GM18870 (cell line): ENCODE measurements around the gene SERPINE2.
"Not testable (repeated sequence)": the region's sequence is repeated elsewhere in the genome, so short reads cannot be mapped to it uniquely, and the experiment has no call there.

Experiments
- ATAC-seq: cut with Tn5 transposase; IDR thresholded peaks from one replicate; pipeline ENCODE4 v1.9.1; 2021; ENCODE audit warnings: moderate library complexity; ENCODE audit not compliant: unreplicated experiment

The SERPINE2 gene

DNA sequence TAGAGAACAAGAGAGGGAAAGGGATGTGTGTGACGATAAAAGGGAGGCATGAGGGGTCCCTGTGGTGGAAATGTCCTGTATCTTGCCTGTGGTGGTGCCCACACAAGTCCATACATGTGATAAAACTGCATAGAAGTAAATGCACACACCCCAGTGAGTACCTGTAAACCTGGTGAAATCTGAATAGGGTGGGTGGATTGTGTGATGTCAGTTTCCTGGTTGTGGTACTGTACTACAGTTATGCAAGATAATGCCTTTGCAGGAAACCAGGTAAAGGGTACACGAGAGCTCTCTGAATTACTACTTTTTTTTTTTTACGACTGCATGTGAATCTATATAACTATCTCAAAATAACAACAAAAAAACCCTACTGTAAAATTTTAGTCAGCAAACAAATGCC is 22.1 kb downstream of the SERPINE2 start:
- no peak for ATAC-seq

DNA sequence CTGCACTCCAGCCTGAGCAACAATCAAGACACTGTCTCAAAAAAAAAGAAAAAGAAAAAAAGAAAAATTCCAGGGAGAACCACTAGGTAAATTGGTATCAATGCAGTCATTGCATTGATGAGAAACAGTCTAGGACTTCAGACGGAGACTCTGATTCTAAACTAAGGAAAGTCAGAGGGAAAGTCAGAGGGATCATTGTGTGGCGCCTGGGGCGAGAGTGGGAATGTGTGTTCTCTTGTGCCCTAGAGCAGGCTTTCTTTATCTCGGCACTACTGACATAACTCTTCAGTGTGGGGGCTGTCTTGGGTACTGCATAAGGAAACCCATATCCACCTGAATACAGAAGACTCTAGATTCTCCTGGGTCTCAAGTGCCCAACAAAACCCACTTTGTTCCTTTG is 24.8 kb downstream of the SERPINE2 start:
- no peak for ATAC-seq

DNA sequence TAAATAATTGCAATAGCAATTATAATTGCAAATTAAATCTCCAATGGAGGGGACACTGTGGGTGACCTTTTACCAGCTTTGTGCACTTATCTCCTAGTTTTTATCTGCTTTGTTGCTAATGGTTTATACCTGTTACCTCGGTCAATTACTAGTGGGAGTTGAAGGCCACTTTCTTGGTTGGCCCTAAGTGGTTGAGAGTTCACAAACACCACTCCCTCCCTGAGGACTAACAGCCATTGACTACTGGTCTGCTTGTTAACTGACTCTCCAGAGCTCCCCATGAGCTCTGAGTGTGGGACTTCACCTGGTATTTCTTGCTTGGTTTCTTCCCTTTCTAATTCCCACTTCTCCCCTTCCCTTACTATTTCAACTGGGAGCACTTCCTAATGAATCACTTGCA is 27.2 kb downstream of the SERPINE2 start:
- no peak for ATAC-seq

DNA sequence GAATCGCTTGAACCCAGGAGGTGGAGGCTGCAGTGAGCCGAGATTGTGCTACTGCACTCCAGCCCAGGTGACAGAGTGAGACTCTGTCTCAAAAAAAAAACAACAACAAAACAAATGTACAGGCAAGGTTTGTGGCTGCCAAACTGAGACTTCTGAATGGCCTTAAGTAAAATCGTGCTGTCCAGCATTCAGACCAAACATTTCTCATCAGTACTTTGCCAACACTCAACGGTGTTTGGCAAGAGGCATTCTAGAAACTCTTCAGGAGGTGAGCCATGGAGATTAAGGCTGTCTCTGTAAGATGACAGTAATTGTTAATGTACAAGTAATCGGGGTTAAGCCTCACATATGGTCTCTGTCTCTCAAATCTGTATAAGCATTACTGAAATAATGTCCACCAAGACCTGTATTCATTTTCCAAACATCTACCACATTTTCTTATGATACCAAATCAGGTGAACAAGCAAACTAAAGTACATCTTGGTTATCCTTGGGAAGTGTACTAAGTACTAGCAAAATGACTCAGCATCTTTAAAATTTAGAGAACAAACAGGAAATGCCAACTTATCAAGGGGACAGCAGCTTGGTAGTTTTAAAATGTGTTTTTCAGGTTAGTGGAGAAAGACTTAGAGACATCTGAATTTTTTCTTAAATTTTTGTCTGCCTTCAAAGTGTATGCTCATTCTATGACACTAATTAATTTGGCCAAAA is 29.3 kb downstream of the SERPINE2 start:
- ATAC-seq = no peak

DNA sequence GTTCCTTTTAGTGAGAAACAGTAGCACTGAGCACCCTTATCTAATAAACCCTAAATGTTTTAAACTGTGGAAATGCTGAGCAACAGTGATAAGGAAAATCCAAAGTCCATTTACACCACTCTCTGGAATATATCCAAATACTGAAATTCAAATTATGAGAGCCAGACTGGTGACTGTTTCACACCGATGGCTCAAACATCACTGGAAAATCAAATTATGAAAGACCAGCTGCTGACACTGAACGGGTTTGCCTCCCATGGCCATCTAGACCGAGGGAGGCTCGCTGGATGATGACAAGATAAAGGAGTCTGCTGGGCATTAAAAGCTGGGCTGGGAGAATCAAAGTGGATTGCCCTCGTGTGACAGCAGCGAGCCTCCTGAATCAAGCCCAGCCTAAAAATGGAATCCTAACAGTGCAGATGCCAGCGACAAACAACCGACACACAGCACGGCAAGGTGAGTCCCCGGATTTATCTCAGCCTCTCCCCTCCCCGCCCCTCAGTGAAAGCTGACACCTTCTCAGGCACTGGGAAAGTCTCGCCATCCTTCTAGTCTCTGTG is 30.3 kb downstream of the SERPINE2 start:
- ATAC-seq = no peak

DNA sequence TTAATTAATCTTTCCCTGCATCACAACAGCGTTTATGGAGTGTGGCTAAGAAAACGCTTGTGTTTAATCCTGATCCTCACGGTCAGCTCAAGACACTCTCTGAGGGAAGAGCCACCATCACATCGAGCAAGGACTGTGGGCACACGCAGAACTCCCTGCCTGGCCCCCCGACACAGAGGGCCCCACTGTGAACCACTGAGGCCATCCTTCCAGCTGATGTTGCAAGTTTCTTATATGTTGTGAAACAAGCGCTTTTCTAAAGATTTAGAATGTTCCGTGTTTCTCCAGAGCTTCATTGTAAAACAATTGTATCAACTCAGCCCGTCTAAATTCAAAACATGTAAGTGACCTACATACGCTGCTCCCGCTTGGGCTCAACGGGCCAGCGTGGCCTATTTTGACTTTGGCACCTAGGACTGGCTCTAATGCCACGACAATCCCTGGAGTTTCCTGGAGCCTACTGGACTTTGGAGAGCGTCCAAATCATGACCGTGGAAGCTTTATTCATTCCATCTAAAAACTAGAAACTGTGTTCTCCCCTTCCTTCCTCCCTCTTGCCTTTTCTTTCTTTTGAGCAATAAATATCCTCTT is 34.9 kb downstream of the SERPINE2 start:
- ATAC-seq = no peak

DNA sequence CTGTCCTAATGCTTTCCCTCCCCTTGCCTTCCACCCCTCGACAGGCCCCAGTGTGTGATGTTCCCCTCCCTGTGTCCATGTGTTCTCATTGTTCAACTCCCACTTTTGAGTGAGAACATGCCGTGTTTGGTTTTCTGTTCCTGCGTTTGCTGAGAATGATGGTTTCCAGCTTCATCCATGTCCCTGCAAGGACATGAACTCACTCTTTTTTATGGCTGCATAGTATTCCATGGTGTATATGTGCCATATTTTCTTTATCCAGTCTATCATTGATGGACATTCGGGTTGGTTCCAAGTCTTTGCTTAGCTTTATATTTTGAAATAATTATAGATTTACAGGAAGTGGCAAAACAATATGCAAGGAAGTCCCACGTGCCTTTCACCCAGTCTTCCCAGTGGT is 38.4 kb downstream of the SERPINE2 start:
- ATAC-seq = not testable (repeated sequence)

DNA sequence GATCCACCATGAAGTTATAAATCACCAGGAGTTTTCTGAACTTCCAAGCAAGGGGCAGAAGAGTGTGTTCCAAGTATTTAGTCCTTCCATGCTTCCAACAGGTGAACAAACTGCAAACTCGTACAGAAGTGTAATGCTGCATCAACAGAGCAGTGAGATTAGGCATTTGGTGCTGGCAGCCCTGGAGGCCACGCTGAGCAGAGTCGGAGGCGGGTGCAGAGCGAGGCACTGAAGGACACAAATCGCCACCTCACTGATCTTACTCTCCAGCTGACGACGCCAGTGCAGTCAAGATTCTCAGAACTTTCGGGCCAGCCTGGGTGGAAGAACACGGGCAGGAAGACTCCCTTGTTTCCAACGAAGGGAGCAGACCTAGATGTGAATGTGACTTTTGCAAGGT is 39.2 kb downstream of the SERPINE2 start:
- no peak for ATAC-seq

DNA sequence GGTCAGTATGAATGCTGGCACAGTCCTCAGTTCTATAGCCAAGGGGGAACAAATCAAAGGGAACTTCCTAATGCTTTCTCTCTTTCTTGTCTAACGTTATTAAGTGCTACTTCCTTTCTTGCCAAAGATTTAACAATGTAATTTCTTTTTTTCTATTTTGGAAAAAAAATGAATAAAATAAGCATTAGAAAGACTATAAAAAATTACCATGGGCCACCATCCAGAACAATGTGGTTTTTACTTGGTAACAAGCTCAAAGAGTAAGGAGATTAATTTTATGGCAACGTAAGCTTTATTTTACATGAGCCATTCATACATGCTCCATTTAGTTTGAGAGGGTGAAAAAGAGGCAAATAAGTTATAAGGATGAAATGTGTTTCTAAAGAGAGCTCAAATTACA is 40.1 kb downstream of the SERPINE2 start:
- ATAC-seq = no peak

DNA sequence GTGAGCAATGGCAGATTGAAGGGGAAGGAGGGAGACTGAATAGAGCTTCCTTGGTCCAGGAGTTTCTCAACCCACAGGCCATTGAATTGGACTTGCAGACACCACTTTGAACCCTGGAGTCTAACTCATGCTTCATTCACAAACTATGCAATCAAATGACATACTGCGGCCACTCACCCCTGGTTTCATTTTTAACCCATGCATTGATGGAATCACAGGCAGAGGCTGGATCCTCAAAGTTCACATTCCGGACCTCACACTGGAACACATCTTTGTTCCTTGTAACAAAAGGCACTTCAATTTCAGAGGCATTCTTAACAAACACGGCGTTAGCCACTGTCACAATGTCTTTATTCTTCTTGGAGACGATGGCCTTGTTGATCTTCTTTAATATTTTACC is 41.1 kb downstream of the SERPINE2 start:
- ATAC-seq = no peak

DNA sequence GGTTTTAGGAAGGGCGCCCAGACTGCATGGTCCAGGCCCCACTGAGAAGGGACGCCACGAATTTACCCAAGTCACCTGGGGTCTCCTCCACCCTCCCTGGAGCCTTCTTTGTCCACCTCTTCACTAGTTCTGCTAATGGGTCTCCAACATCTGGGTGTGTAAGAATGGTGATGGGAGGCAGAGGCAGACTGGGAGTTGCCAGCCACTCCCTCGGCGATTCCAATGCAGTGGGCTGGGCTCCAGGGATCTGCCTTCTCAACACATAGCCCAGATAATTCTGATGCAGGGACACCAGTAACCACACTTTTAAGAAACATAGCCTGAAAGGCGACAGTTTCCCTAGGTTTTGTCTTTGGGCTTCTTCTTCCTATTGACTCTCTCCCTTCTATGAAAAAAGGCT is 42.7 kb downstream of the SERPINE2 start:
- ATAC-seq = no peak

DNA sequence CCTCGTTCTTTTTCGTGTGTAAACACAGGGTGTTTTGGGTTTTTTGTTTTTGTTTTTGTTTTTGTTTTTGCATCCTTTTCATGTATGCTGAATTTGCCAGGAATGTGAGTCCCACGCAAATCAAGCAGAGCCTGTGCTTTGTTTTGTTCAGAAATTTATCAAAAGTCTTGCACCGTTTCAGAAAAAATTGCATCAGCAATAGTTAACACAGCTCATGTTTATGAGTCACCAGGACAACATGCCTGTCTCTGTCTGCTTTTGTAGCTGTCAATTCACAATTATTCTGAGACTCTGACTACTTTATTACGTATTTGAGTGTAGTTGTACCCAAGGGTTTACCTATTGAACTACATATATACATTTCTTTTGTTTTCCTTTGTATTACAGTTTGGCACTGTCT is 43.5 kb downstream of the SERPINE2 start:
- no peak for ATAC-seq

DNA sequence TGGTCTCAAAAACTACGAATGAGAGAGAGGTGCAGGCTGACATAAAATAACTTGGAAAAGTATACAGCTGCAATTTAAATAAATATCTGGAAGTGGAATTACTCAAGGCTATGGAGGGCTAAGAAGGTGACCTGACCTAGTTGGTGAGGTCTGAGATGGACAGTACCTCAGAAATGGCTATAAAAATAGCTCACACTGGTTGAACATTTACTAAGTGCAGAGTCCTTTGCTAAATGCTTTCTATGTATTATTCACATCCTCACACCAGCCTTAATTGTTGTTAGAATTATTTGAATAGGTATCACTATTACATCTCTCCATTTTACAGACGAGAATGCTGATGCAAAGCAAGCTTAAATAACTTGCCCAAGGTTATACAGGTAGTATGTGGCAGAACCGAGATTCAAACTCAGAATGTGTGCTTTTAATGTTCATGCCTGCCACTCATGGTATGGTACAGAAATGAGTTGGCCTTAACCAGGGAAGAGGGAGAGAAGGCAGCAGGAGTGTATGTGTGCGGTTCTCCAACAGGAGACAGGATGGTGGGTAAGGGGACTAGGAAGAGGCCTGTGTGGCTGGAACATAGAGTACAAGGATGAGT is 44.4 kb downstream of the SERPINE2 start:
- no peak for ATAC-seq

DNA sequence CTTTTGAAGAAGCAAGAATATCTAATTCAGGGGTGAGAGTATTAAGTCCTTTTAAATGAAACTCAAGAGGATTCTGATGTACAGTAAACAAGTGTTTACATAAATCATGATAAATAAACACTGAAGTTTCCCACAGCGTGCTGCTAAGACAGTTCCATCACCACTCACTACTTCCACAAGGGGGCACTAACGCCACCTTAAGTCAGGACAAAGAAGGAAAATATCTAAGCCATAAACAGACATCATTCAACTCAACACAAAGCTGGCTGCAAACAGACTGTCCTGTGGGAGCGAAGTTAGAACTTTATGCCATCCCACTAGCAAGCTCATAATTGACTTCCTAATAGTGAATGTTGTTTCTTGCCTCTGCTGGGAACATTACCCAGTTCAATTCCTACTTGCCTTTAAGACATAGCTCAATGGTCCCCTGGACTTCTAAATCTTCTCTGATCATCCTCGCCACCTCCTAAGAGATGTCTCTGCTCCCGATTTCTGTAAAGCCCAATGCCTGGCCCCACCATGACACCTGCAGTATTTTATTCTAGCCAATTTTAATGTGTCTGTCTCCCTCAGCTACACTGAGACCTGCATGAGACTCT is 45.4 kb downstream of the SERPINE2 start:
- peak; percentile 84 for ATAC-seq

DNA sequence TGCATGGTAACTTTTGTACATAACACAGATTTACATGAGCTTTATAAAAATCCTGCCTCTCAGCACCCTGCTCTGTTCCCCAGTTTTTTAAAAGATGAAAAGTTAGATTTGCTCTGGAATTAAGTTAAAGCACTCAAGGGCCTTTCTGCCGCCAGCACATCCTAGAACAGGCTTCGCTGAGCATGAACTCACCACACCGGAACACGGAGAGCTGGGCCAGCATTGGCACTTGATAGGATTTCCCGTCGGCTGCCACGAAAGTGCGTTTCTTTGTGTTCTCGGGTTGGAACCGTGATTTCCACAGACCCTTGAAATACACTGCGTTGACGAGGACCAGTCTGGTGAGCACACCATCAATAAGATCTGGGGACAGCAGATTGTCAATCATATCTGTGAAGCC is 47.5 kb downstream of the SERPINE2 start:
- no peak for ATAC-seq

DNA sequence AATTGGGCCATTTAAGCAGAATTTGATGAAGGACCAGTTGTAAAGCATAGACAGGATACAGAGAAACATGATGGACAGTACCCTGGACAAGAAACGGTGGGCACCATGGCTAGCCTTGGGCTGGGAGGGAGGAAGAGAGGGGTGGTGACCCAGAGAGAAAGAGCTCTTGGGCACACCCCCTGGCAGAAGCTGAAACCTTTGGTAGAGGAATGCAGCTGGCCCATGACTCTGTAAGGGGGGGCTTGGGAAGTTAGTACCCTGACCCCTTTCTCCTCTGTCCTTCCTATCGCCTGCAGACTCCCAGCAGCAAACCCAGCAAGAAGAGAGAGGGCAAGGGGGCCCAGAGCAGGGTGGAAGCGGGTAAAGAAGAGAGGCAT is 49.2 kb downstream of the SERPINE2 start:
- ATAC-seq = no peak

DNA sequence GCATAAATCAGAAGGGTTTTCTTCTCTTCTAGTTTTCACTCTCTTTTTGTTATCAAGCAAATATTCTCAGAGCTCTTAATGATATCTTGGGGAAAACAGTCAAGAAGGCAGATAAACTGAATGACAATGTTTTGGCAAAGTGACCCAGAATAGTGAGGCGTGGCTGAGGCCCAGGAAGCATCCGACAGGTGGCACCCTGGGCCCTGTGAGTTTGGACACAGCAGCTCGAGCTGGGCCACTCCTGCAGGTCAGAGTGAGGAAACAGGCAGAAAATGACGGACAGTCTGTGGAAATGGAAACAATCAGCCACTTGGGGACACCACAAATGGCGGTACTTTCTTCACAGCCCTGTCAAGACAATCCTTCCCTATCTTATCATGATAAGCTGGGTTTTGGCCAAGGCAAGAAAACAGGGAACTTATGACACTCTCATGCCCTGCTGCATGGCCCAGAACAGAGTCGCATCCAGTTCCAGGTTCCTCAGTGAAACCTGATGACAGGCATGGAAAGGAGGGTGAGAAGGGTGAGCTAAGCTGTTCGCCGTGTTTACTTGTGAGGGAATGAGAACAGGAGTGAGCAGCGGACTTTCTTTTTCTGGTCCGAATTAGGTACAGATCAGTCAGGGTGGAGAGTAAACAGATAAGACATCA is 49.8 kb downstream of the SERPINE2 start:
- no peak for ATAC-seq

DNA sequence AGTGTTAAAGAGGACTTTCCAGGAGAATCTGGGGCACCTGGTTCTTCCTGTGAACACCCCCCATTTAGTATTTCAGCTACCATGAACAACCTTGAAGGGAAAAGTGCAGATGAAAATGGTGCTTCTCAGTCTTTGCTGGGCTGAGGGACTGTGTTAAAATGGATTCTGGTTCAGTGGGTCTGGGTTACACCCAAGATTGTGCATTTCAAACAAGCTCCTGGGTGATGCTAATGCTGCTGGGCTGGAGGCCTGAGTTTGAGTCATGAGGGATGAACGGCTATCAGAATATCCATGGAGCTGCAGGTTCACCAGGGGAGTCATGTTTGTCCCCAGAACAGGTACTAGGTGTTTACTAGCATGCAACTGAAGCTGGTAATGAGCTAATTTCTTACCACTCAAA is 57.8 kb downstream of the SERPINE2 start:
- ATAC-seq = no peak

DNA sequence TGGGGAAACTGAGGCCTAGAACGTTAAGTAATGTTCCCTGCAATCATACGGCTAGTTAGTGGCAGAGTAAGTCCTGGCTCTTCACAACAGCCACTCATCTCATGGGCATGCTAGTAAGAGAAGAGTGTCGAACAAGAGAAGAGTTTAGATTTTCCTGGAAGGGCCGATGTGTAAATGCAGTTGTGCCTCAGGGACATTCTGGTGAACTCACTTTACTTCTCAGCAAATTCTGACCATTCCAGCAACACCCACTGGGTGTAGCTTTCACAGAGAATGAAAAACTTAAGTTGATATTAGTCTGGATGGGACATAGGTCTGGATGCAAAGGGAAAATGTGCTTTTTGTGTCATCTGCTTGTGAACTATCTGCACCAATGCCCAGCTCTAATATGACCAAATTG is 58.3 kb downstream of the SERPINE2 start:
- no peak for ATAC-seq

DNA sequence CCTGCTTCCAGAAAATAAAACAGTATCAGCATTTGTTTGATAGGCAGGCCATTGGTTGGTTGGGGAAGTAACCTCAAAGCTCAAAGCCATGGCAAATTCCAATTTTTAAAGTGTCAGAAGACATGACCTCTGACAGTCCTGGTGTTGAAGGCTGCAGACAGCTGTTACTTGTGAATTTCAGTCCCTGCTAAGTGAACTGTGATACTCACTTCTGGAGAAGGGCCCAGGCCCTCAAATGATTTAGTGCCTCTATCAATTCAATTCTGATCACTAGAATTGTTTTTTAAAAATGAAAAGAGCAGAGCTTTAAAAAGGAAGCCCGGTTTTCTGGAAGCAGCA is 58.7 kb downstream of the SERPINE2 start:
- no peak for ATAC-seq

DNA sequence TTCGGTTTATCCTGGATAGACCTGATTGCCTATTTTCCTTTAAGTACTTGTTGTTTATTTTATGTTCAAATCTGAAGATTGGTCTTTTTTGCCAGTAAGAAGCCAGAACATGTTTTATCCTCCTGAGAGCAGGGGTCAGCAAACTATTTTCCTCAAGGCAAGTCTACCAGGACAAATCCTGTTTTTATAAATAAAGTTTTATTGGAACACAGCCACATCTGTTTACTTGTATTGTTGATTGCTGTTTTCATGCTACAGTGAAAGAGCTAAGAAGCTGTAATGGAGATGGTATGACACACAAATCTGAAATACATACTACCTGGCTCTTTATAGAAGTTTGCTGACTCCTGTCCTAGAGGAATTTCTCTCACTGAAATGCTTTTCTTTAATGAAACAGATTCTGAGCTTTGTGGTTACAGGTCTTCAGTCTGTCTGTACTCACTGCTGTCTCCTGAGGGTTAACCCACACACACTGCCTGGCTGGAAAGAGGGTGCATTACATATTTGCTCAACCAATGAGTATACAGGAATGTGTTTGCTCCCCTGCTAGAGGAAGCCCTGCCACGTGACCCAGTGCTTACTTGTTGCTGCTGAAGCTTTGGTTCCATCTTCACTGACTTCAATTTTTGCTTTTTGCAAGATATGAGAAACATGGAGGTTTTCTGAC is 59.2 kb downstream of the SERPINE2 start:
- ATAC-seq = no peak
